SK-N-SH (cell line): Measurements from ENCODE around the gene SLC45A1. TPM values are rescaled to one million over a fixed set of nuclear protein-coding genes. Genes with fewer than 3 reads are reported as not detected.

Source experiments
- CTCF ChIA-PET: fragments of 300-600, 350-600 bp; formaldehyde crosslinking; extraction: SDS; loops from one replicate; lab custom pipeline; 2021; lab: Yijun Ruan, JAX
- POLR2A ChIA-PET: fragments of 350-600 bp; sonication (Branson Sonifier 250); formaldehyde crosslinking; extraction: SDS; loops from one replicate; lab custom pipeline; 2020; ENCODE audit warnings: antibody characterized with exemption, inconsistent platforms; lab: Yijun Ruan, JAX
- DNase-seq: peaks from one replicate; pipeline ENCODE4 v3.0.0; 2012
- H2AFZ ChIP-seq: fragments of 200-600 bp; sonication (generic); 2 replicates; pipeline ENCODE4 v1.8.1; 2016; ENCODE audit warnings: antibody characterized with exemption, mild to moderate bottlenecking, low read depth
- H3F3A ChIP-seq: fragments of 200-600 bp; sonication (generic); replicated peaks from 2 replicates; pipeline ENCODE3; 2016; ENCODE audit warnings: antibody characterized with exemption, mild to moderate bottlenecking; ENCODE audit not compliant: insufficient read depth
- H3K27ac ChIP-seq, 2 experiments: fragments of 200-500 bp in 1 of 2; fragments of 200-600 bp in 1 of 2; sonication (Bioruptor generic) in 1 of 2; sonication (generic), shearing (Covaris generic) in 1 of 2; 2 replicates each; pipeline versions ENCODE4 v1.5.1 to v1.6.1; 2014 to 2016; ENCODE audit warnings: low read depth in 2 of 2, inconsistent platforms in 1 of 2, low read length in 1 of 2, mild to moderate bottlenecking in 1 of 2, mixed read lengths in 1 of 2
- H3K27me3 ChIP-seq: fragments of 200-600 bp; sonication (generic), shearing (Covaris generic); 2 replicates; pipeline ENCODE4 v1.6.1; 2016; ENCODE audit warnings: mixed run types; ENCODE audit not compliant: insufficient read depth
- H3K36me3 ChIP-seq, 2 experiments: fragments of 200-500 bp in 1 of 2; fragments of 200-600 bp in 1 of 2; sonication (Bioruptor generic) in 1 of 2; sonication (generic) in 1 of 2; replicated peaks in 1 of 2; 2 replicates each; pipeline versions ENCODE3 to v1.5.1; 2014 to 2016; ENCODE audit warnings: low read length in 1 of 2, mild to moderate bottlenecking in 1 of 2; ENCODE audit not compliant: insufficient read depth in 2 of 2, control insufficient read depth in 1 of 2
- H3K4me1 ChIP-seq, 2 experiments: fragments of 200-500 bp in 1 of 2; fragments of 200-600 bp in 1 of 2; sonication (Bioruptor generic) in 1 of 2; sonication (generic), shearing (Covaris generic) in 1 of 2; 2 replicates each; pipeline versions ENCODE4 v1.5.1 to v1.6.1; 2014 to 2016; ENCODE audit warnings: low read depth in 1 of 2, low read length in 1 of 2, mixed run types in 1 of 2; ENCODE audit not compliant: insufficient read depth in 2 of 2, control insufficient read depth in 1 of 2
- H3K4me2 ChIP-seq: fragments of 200-600 bp; sonication (generic), shearing (Covaris generic); 2 replicates; pipeline ENCODE4 v1.6.1; 2017; ENCODE audit warnings: mixed run types
- H3K4me3 ChIP-seq, 2 experiments: fragments of 200-500 bp in 1 of 2; fragments of 200-600 bp in 1 of 2; sonication (Bioruptor generic) in 1 of 2; sonication (generic), shearing (Covaris generic) in 1 of 2; 2 replicates each; pipeline versions ENCODE4 v1.5.1 to v1.8.1; 2014 to 2016; ENCODE audit warnings: low read depth in 2 of 2, inconsistent platforms in 1 of 2, low read length in 1 of 2, mild to moderate bottlenecking in 1 of 2, mixed read lengths in 1 of 2, moderate library complexity in 1 of 2
- H3K79me2 ChIP-seq: fragments of 200-600 bp; sonication (generic); 2 replicates; pipeline ENCODE4 v1.8.1; 2017; ENCODE audit warnings: mild to moderate bottlenecking; ENCODE audit not compliant: insufficient read depth
- H3K9ac ChIP-seq: fragments of 200-600 bp; sonication (generic); 2 replicates; pipeline ENCODE4 v1.6.1; 2017; ENCODE audit warnings: mixed run types
- H3K9me2 ChIP-seq: fragments of 200-600 bp; sonication (generic); 2 replicates; pipeline ENCODE4 v1.6.1; 2017; ENCODE audit warnings: mixed run types
- H3K9me3 ChIP-seq: fragments of 200-600 bp; sonication (generic); 2 replicates; pipeline ENCODE4 v1.6.1; 2017; ENCODE audit warnings: mixed run types, mild to moderate bottlenecking, moderate library complexity
- H4K20me1 ChIP-seq: fragments of 200-600 bp; sonication (generic); 2 replicates; pipeline ENCODE4 v1.6.1; 2017; ENCODE audit warnings: mild to moderate bottlenecking, mixed run types; ENCODE audit not compliant: insufficient read depth
- CHD2 ChIP-seq: fragments of 150-350 bp; IDR thresholded peaks from 2 replicates; pipeline ENCODE4 v1.6.1; 2018; ENCODE audit warnings: low read length; ENCODE audit not compliant: partially characterized antibody
- EP300 ChIP-seq, 2 experiments: IDR thresholded peaks; 2 replicates each; pipeline versions ENCODE4 v1.4.0 to v1.6.1; 2012; ENCODE audit warnings: borderline replicate concordance in 1 of 2, low read depth in 1 of 2, low read length in 1 of 2
- FOSL2 ChIP-seq: IDR thresholded peaks from 2 replicates; pipeline ENCODE4 v1.4.0; 2012; ENCODE audit warnings: low read depth, mild to moderate bottlenecking, moderate library complexity, borderline replicate concordance
- FOXJ3 ChIP-seq: sonication (generic); formaldehyde crosslinking; IDR thresholded peaks from 2 replicates; pipeline ENCODE4 v1.5.1; 2020; ENCODE audit warnings: mild to moderate bottlenecking, missing genetic modification reagents
- GABPA ChIP-seq: IDR thresholded peaks from 2 replicates; pipeline ENCODE4 v1.4.0; 2012; ENCODE audit warnings: low read depth, mild to moderate bottlenecking
- GATA2 ChIP-seq: sonication (generic); formaldehyde crosslinking; IDR thresholded peaks from 2 replicates; pipeline ENCODE4 v1.5.0; 2020; ENCODE audit warnings: mild to moderate bottlenecking, missing genetic modification reagents
- JUND ChIP-seq: IDR thresholded peaks from 2 replicates; pipeline ENCODE4 v1.4.0; 2012
- MEF2A ChIP-seq: IDR thresholded peaks from 2 replicates; pipeline ENCODE4 v1.4.0; 2012; ENCODE audit warnings: low read depth, borderline replicate concordance
- NFIC ChIP-seq: IDR thresholded peaks from 2 replicates; pipeline ENCODE4 v1.4.0; 2012; ENCODE audit warnings: borderline replicate concordance
- NRF1 ChIP-seq: IDR thresholded peaks from 2 replicates; pipeline ENCODE4 v1.6.1; 2012; ENCODE audit warnings: low read depth, mild to moderate bottlenecking, low read length
- POLR2AphosphoS5 ChIP-seq: IDR thresholded peaks from 2 replicates; pipeline ENCODE4 v1.6.1; 2012; ENCODE audit warnings: low read depth, low read length
- RCOR1 ChIP-seq: fragments of 150-350 bp; IDR thresholded peaks from 2 replicates; pipeline ENCODE4 v1.6.1; 2017; ENCODE audit warnings: antibody characterized with exemption, low read length
- RFX5 ChIP-seq: IDR thresholded peaks from 2 replicates; pipeline ENCODE4 v1.6.1; 2012; ENCODE audit warnings: mild to moderate bottlenecking, improper control_type of control experiment, low read length
- USF1 ChIP-seq: IDR thresholded peaks from 2 replicates; pipeline ENCODE4 v1.4.0; 2012; ENCODE audit warnings: low read depth, borderline replicate concordance
- ZBTB33 ChIP-seq: IDR thresholded peaks from 2 replicates; pipeline ENCODE4 v1.4.0; 2012; ENCODE audit warnings: low read depth, borderline replicate concordance
- WGBS: methylation state at CpG from one replicate; pipeline ENCODE4 v1.1.6; 2017; ENCODE audit warnings: low lambda C conversion rate; 5-methylcytosine and 5-hydroxymethylcytosine counted together
- polyA plus RNA-seq, 3 experiments: library from polyadenylated mRNA; depleted of rRNA; stranded (reverse); fragments of >200 nt; gene quantifications; 2 replicates each; pipeline ENCODE4 v1.2.3, GENCODE V29; 2012
- TF ChIP-seq, protein P1 (sequence below): fragments of 150-350 bp; IDR thresholded peaks from 2 replicates; pipeline ENCODE4 v1.6.1; 2016; ENCODE audit warnings: mild to moderate bottlenecking, low read depth, low read length
- TF ChIP-seq, protein P2 (sequence below): fragments of 150-350 bp; IDR thresholded peaks from 2 replicates; pipeline ENCODE4 v1.6.1; 2017; ENCODE audit warnings: antibody characterized with exemption, low read length, low read depth, borderline replicate concordance

SLC45A1 gene
- polyA plus RNA-seq, 1 of the 3 experiments (the other 2 are of a cell fraction): 2.5 TPM

DNA sequence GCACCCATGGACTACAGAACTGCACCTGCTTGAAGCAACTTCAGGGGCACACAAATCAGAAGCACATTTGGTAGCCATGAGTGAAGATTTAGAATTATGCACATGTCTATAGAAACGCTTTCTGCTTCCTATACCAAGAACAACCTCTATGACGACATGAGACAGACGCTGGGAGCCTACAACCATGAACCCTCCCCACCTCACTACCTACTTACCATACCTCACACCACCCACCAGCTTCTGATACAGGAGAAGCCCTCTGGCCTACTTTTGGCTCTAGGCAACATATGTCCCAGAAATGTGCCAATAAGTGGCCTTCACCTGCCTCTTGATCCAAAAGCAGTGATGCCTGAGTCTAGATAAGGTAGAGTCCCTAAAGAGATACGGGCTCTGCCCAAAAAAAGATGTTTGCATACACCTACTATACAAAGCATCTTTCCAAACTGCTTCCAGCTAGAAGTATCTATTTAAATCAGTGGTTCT, 58.5 kb downstream of the SLC45A1 start:
- TF ChIP-seq CHD2 (no peak), JUND (no peak), USF1 (no peak), NRF1 (no peak), EP300 (IDR thresholded peaks at IDR 0.05; ENCODE audit: borderline replicate concordance in 1 of 2, low read depth in 1 of 2, low read length in 1 of 2) (no peak), RFX5 (no peak), MEF2A (no peak), FOXJ3 (CRISPR knock-in tag) (no peak), RCOR1 (no peak), ZBTB33 (no peak), FOSL2 (no peak), POLR2AphosphoS5 (no peak), NFIC (no peak), GABPA (no peak), GATA2 (CRISPR knock-in tag) (no peak)
- TF ChIP-seq, protein P1, sequence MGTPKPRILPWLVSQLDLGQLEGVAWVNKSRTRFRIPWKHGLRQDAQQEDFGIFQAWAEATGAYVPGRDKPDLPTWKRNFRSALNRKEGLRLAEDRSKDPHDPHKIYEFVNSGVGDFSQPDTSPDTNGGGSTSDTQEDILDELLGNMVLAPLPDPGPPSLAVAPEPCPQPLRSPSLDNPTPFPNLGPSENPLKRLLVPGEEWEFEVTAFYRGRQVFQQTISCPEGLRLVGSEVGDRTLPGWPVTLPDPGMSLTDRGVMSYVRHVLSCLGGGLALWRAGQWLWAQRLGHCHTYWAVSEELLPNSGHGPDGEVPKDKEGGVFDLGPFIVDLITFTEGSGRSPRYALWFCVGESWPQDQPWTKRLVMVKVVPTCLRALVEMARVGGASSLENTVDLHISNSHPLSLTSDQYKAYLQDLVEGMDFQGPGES: no peak
- TF ChIP-seq, protein P2, sequence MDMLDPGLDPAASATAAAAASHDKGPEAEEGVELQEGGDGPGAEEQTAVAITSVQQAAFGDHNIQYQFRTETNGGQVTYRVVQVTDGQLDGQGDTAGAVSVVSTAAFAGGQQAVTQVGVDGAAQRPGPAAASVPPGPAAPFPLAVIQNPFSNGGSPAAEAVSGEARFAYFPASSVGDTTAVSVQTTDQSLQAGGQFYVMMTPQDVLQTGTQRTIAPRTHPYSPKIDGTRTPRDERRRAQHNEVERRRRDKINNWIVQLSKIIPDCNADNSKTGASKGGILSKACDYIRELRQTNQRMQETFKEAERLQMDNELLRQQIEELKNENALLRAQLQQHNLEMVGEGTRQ: no peak
- no peaks in the 10 kb centered on the region for H3K27me3 ChIP-seq
- peaks cover 5% of the 10 kb centered on the region for H3F3A ChIP-seq
- H3K4me3 ChIP-seq: no peak overlapping the region
- peaks cover 29% of the 10 kb centered on the region; the same call in 1 of the 2 replicates for H4K20me1 ChIP-seq
- H3K9ac ChIP-seq: no peak overlapping the region
- H3K79me2 ChIP-seq: peaks cover 59% of the 10 kb centered on the region; the same call in 1 of the 2 replicates
- DNase-seq: no peak
- WGBS: 58% methylated on average over 4 of the region's 4 CpGs
- H3K4me2 ChIP-seq: no peak overlapping the region
- ChIA-PET POLR2A (no interaction called here), CTCF (interaction anchor here (0.7 to 1.2 kb wide), 3 partner anchors 9 to 185 kb away, joined by 3 read pairs; no protein-coding TSS in a partner anchor)
- H3K9me3 ChIP-seq: no peaks in the 10 kb centered on the region
- peak overlapping the region in 1 of 2 experiments; percentile 25; a peak in 1 of 4 replicates for H3K27ac ChIP-seq
- peaks cover 0 to 14% of the 10 kb centered on the region in 2 experiments for H3K36me3 ChIP-seq
- no peaks in the 10 kb centered on the region for H3K9me2 ChIP-seq
- peaks cover 31 to 53% of the 10 kb centered on the region in 2 experiments for H3K4me1 ChIP-seq
- no peak overlapping the region for H2AFZ ChIP-seq
